Fibroblast of skin of right quadriceps (primary cell): ENCODE results near the gene PCP4.

ENCODE experiments used
- DNase-seq: peaks from one replicate; pipeline ENCODE4 v3.0.0-alpha.2; 2013

PCP4 gene

DNA sequence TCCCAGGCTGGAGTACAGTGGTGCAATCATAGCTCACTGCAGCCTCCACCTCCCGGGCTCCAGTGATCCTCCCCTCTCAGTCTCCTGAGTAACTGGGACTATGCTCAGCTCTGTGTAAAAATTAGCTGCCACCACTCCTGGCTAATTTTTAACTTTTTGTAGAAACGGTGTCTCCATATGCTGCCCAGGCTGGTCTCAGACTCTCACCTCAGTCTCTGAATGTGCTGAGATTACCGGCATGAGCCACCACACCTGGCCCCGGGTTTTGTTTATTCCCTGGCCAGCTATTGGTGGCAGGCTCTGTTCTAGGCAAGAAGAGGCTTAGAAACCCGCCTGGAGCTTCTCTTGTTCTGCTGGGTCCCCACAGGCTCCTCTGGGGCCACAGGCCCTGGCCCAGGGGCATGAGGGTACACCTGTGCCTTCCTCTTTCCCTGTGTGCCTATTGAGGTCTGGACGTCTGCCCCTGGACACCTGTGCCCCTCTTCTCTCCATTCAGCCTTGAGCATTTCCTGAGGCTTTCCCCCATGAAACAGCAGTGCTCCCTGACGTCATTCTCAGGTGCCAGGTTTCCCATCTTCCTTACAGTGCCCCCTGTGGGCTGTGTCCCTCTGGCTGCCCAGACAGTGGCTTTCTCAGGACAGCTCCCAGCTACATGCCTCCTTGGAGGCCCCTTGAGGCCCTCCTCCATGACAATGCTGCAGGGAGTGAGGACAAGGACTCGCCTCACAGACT is 57.5 kb downstream of the PCP4 start:
- no peak for DNase-seq

DNA sequence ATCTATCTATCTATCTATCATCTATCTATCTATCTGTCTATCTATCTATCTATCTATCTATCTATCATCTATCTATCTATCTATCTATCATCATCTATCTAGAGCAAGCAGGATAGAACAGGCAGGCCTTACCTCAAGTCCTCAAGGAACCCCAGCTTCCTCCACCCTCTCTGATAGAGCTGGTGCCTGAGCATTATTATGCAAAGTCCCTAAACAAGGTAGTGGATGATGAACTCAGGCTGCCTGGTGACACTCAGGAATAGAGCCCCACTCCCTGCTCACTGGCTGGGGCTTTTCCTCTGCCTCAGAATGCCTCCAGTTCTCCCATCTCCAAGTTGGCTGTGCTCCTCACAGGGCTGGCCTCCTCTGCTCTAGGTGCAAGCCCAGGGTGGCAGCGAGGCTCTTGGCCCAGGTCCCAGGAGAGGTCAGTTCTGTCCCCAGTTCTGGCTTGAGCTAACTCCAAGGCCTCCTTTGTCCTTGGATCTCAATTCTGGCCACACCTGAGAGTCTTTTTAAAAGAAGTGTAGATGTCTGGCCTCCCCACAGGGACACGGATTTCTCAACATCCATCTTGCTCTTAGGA is 60.2 kb downstream of the PCP4 start:
- no peak for DNase-seq

DNA sequence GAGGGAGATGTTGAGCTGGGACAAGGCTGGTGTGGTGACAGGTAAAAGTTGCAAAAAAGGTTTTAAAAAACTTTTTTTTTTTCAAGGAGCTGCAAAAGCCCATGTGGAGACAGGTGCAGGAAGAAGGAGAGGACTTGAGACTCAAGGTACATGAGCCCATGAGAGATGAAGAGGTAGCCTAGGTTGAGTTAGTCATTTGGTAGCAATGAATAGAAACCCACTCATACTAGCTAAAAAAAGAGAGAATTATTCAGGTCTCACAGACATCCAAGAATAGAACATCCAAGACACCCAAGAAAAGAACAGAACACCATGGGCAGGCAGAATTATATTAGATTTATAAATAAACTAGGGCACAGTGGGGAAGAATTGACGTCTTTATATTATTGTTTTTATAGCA is 65.1 kb downstream of the PCP4 start:
- DNase-seq, result no peak

DNA sequence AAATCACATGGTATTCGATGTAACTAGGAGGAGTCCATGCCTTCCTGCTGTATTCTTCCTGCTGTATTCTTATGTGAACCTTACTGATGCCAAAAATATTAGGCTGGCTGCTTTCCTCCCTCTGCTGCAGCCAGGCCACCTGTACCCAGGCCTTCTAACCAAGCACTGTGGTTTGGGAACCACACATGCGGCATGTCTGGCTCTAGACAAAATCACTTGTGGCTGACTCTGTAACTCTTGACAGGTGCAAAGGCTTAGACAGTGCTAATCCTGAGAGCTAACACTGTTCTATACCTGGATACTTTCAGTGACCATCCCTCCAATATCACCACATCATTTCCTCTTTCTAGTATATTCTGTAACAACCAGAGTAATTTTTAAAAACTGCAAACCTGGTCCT is 67.7 kb downstream of the PCP4 start:
- DNase-seq, result no peak

DNA sequence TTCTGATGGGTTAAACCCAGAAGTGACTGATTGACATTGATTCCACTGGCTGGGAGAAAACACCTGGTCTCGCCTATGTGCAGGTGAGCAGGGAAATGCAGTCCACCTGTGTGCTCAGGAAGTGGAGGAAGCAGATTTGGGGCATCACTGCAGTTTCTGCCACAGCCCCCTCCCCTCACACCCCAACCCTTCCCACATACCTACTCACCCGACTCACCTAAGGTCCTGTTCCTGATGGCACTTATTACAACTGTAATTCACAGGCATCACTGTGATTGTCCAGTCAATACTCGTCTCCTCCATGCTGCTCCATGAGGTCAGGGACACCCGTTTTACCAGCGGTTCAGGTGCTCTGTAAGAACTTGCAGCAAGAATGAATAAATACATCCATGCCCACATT is 68.5 kb downstream of the PCP4 start:
- no peak for DNase-seq

DNA sequence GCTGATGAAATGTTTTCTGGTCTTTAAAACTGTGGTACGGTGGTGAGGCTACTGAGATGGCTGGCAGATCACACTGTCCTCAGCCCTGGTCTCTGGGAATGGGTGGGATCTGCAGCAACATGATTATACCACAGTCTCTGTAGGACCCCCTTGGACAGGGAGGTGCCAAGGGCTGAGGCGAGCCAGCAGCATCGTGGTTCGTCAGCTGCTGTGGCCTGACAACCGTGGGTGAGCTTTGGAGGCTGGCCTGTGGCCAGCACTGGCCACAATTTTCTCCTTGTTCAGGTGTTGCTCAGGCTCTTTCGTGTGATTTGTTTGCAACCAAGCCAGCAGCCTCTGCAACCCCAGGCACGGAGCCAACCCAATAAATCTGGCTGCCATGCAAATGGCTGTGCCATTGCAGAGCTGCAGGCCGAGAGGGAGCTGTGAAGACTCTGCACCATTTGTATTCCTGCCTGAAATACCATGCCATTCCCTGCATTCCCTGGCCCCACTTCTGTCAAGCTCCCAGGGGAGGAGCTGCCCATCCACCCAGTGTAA is 70.9 kb downstream of the PCP4 start:
- no peak for DNase-seq

DNA sequence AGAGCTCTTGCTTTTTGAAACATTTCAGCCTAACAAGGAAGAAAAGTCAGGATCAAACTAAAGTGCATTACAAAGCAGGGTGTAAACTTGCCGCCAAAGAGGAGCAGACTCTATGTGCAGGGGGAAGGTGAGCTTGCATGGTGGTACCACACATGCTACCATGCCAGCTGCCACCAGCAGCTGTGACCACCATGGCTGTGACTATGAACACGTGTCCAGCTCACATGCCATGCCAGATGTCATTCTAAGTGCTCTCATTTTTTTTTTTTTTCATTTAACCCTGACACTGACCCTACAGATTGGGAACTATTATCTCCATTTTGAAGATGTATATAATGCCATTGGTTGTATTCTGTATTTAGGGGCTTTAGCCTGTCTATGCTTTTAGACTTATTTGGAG is 79.0 kb downstream of the PCP4 start:
- no peak for DNase-seq

DNA sequence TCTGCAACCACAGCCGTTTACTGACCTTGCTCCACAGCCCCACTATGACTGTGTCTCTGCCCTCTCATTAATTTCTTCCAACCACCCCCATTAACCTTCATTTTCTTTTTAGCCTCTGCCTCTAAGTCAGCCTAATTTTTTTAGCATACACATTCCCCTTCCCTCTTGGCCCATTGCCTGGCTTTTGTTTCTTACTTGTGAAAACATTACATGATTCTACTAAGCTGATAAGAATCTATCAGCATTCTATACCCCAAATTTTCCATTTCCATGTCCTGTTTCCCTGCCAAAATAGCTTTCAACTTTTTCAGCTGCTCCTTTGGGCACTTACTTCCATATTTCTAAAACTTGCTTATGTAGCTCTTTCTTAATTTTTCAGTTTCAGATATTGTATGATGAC is 79.8 kb downstream of the PCP4 start:
- DNase-seq, result no peak

DNA sequence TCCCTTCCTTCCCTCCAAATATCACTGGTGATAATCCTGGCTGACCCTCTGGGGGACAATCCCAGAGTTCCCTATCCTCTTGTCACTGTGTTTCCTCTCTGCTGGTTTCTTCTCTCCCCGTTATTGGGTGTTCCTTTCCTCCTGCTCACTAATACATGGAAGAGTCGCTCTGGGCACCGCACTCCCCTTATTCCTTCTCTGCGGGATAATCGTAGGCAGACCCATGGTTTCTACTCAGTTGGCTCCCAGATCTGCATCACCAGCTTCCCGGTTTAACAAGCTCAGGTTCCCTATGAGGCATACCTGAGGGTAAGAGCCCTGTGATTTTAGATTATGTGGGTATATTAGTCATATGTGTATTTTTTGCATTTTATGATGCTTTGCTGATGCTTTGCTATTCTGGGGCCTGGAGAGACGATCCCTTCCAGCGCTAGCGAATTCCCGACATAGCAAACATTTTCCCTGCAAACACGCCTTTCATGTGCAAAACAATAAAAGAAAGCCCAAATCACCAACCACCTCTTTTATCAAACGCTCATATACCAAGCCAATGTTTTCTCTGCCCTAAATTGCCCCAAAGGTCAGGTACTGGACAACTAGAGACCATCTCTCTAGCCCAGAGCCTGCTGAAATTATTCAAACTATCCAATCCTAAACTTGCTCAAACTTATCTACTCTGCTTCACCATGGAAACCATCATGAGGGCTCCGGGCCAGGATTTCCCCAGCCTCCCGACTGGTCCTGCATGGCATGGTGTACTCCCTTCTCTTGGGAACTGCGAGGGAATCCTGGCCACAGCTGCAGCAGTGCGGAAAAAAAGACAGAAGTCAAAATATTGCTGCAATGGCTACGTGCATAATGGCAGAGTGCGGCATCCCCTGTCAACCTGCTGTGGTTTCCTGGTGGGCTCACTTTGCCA is 84.2 kb downstream of the PCP4 start:
- DNase-seq, result no peak

DNA sequence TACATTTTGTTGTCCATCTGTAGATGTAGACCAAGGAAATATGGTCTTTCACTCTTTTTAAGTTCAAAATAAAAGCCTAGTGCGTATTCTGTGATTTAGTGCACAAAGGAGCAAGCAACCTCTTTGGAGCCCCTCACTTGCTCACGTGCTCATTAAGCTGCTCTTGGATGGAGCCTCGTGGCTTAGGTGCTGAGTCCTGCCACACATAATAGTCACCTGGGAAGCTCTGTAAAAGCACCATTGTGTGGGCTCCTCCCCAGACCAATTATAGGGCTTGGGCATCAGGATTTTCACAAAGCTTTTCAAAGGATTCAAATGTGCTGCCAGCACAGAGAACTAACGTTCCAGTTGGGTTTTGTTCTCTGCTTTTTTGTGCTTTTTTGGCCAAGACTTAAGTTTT is 85.0 kb downstream of the PCP4 start:
- DNase-seq, result no peak

DNA sequence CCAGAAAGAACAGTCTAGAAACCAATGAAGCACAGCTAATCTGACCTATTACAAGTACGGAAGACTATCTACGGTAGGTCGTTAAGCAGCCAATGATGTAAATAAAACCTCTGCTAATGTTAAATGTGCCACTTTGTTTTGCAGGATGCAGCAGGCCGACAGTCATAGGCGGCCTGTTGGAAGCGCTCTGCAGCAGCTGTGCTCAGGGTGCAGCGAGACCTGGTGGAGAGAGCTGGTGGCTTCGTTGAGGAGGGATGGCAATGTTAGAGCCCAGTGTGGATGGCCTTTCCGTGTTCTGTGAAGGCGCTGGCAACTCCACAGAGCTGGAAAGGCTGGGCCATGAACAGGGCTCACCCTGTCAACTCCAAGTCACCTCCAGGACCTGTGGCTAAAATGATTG is 87.3 kb downstream of the PCP4 start:
- no peak for DNase-seq

DNA sequence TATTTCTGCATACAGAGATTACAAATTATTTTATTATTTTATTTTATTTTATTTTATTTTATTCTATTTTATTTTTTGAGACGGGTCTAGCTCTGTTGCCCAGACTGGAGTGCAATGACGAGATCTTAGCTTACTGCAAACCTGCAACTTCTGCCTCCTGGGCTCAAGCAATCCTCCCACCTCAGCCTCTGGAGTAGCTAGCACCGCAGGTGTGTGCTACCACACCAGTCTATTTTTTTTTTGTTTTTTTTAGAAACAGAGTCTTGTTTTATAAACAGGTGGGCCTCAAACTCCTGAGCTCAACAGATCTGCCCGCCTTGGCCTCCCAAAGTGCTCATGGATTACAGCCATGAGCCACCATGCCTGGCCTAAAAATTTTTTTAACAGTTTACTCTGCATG is 88.1 kb downstream of the PCP4 start:
- no peak for DNase-seq

DNA sequence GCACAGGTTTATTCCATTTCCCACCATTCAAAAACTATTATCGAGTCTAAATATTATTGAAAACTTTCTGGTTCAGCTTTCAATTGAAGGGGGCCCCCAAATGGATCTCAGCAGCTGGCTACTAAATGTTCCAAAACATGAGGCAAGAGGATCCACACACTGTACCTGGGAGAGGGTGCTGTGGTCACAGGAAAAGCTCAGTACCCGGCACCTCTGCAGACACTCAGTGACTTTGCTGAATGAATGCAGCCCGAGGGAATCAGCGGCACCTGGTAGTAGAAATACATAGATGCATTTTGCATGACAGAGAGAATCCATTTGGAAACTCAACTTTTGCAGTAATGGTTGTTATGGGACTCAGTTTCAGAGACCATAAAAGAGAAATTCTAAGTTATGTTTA is 89.3 kb downstream of the PCP4 start:
- DNase-seq, result no peak

DNA sequence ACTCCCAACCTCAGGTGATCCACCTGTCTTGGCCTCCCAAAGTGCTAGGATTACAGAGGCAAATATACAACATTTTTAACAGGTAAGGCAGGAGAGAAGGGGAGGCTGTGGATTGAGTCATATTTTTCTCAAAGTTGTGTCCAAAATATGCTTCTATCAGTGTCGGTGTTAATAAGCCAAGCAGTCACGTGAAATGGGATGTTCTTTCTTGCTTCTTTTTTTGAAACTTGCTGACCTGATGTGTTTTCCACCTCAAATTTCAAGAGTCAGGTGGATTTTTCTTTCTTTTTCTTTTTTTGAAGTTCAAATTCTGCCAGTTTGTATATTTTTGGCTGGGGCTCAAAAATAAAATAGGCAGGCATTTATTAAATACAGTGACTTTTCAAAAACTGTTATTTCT is 91.5 kb downstream of the PCP4 start:
- DNase-seq, result no peak

DNA sequence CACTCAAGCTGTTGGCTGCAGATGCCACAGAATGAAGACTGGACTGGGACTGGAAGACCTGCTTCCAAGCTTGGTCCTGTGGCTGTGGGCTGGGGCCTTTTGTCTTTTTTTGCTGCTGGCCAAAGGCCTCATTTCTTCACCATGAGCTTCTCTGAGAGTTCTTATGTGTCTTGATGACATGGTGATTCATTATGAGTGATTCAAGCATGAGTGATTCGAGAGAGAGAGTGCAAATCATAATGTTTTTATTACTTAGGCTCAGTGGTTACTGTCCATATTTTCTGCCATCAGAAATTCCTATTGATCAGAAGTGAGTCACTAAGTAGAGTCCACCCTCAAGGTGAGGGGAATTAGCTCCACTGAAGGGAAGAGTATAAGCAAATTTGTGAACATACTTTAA is 94.0 kb downstream of the PCP4 start:
- DNase-seq, result peak; percentile 74

DNA sequence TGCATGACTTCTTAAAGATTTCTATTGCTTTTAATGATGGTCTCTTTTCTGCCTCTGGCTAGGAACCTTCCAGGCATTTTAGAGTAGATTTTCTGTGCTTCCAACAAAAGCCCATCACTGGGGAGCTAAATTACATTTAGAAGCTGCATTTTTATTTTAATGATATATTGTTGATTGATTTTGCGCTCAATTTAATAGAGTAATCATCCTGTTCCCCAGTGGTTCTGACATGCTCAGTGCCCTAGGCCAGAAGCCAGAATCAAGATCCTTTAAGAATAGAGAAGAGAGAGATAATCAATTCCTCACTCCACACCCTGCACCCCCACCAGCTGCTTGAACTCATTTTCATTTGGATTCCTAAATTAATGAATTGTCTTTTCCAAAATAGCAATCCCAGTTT is 97.8 kb downstream of the PCP4 start:
- DNase-seq, result no peak

DNA sequence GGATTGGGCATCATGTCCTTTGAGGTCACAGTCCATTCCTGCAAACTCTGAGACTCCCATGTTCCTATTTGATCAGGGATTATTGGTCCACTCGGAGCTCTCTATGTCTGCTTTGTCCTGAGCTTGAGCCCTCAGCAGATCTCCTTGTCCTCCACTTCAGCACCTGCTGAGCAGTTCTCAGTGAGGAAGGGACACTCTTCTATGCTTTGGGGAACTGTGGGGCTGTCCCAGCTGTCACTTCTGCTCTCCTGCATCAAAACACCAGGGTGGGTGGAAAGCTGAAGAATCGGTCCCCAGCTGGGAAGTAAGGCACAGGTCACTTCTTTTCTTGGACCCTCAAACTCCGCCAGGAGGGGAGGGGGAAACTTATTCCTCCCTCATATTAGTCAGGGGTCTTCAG is 99.5 kb downstream of the PCP4 start:
- no peak for DNase-seq

DNA sequence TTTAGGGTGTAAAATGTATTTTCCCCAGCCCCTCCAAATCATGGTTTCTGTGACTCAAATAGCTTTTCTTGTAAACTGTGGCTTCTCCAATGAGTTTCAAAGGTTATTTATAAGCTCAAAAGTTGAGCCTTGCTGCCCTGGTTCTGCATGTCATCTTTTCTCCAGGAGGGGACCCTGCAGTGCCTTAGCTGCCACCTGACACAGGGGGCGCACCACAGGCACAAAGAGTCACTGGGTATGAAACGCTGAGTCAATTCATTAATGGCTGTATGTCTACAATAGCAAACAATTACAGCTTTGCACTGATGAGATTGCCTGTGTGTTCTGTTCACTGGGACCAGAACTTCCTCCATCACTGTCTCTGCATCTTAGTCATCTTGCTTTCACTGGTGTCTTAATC is 100.8 kb downstream of the PCP4 start:
- DNase-seq, result no peak

DNA sequence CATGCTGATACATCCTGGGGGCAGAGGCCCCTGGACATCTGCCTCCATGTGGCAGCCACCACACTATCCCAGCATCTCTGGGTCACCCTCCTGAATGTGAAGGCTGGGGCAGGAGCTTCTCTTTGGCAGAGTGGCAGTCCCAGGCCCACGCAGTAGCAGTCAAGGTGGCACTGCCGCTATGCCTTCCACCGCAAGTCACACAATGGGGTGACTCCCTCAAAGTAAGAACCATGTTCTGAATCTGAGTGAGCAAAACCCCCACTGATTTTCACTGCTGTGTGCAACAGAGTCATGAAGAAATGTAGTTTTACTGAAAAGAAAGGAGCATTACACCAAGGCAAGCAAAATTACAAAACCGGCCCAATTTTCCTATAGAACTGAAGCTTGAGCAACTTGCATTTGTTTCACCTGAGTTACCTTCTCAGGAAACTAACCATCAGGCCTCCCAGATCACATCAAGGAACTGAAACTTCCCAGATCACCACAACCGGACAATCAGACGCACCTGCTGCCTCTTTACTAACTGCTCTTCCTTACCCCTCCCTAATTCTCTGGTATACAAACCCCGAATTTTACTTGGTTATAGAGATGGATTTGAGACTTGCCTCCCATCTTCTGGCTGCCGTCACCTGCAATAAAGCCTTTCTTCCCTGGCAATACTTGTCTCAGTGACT is 102.6 kb downstream of the PCP4 start:
- DNase-seq, result no peak

DNA sequence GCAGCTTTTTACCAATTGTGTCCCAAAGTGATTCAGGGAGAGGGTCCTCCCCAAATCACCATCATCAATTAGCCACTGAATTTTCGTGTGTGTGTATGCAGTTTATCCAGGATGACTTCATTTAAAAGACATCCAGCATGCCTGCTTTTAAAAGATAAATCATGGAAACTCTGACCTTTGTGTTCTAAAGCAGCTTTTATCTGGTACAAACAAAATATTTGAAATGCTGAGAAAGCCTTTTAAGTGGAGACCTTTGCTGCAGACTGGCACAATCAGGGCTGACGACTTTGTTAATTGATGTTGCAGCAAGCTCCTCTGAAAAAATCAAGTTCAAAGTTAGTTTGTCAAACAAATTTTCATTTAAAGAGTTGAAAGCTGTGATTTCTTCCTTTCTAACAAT is 104.7 kb downstream of the PCP4 start:
- DNase-seq, result no peak

DNA sequence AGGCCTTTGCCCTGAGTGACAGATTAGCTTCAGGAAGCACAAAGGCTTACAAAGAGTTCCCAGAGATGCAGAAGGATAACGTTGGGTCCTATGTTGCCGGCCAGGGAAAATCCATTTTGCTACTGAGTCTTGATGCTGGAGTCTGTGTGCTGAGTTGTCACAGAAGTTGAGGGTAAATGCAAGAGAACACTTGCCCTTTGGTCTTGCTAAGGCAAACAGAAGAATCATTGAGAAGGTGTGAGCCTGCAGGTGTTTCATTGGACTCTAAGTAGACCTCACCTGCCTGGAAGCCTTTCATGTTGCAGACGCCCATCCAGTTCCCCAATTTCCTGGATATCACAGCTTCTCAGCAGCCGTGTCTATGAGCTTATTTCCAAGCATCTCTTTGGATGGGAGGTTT is 105.2 kb downstream of the PCP4 start:
- no peak for DNase-seq

DNA sequence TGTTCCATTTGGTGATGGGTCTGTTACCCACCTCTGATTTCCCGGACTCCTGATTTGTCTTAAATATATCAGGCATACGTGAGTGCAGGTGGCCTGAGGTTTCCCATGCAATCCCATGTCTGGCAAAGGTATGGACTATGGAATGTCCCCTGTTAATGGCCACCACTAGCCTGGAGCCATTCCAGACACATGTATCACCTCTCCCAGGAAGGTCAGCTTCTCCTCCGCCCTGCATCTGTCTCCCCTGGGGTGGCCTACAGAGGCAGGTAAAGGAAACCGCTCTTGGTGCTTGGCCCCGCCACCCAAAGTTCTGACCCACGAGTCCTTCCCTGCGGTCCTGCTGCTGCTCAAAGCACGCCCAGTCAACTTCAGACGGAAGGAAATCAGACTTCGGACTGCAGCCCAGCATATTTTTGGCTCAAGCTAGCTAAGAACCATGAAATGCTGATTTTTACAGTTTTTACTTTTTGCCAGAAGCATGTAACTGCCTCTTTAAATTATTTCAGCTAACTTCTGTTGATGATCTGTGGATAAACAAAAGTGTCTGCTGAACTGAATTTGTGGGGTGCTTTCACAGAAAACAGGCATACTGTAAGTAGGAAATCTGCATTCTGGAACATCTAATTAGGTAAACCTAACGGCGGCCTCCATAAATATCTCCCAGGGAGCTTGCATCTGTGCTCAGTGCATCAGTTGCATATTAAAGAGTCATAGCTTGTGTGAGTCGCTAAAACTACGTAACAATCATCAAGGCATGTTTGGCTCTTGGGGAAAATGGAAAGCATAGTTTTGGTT is 105.9 kb downstream of the PCP4 start:
- DNase-seq, result no peak
